HEK293T (cell line): Measurements from ENCODE around the gene ERI3.

Experiments used
- ARNT ChIP-seq: fragments of 450-650 bp; IDR thresholded peaks from 2 replicates; pipeline ENCODE4 v1.6.1; 2017; ENCODE audit warnings: mild to moderate bottlenecking
- BHLHE40 ChIP-seq: fragments of 450-650 bp; IDR thresholded peaks from 2 replicates; pipeline ENCODE4 v1.6.1; 2016; ENCODE audit warnings: mild to moderate bottlenecking, moderate library complexity, borderline replicate concordance
- CTBP1 ChIP-seq: fragments of 450-650 bp; IDR thresholded peaks from 2 replicates; pipeline ENCODE4 v1.6.1; 2016; ENCODE audit warnings: borderline replicate concordance
- ELF4 ChIP-seq: fragments of 450-650 bp; IDR thresholded peaks from 2 replicates; pipeline ENCODE4 v1.6.1; 2017; ENCODE audit warnings: antibody characterized with exemption
- FOXA1 ChIP-seq: fragments of 450-650 bp; IDR thresholded peaks from 2 replicates; pipeline ENCODE4 v1.6.1; 2016; ENCODE audit warnings: mild to moderate bottlenecking
- FOXK2 ChIP-seq: fragments of 450-650 bp; IDR thresholded peaks from 2 replicates; pipeline ENCODE4 v1.6.1; 2016; ENCODE audit warnings: mild to moderate bottlenecking
- FOXM1 ChIP-seq: fragments of 450-650 bp; IDR thresholded peaks from 2 replicates; pipeline ENCODE4 v1.6.1; 2017; ENCODE audit warnings: mild to moderate bottlenecking, borderline replicate concordance
- HDGF ChIP-seq: fragments of 450-650 bp; IDR thresholded peaks from 2 replicates; pipeline ENCODE4 v1.6.1; 2017; ENCODE audit warnings: antibody characterized with exemption, borderline replicate concordance
- LEF1 ChIP-seq: fragments of 450-650 bp; IDR thresholded peaks from 2 replicates; pipeline ENCODE4 v1.6.1; 2017; ENCODE audit warnings: mild to moderate bottlenecking, borderline replicate concordance
- NFRKB ChIP-seq: fragments of 450-650 bp; IDR thresholded peaks from 2 replicates; pipeline ENCODE4 v1.6.1; 2016; ENCODE audit warnings: mild to moderate bottlenecking, moderate library complexity
- PKNOX1 ChIP-seq: fragments of 450-650 bp; IDR thresholded peaks from 2 replicates; pipeline ENCODE4 v1.6.1; 2016
- SP1 ChIP-seq: fragments of 450-650 bp; IDR thresholded peaks from 2 replicates; pipeline ENCODE4 v1.6.1; 2017
- SUZ12 ChIP-seq: fragments of 450-650 bp; IDR thresholded peaks from 2 replicates; pipeline ENCODE4 v1.6.1; 2016; ENCODE audit warnings: mild to moderate bottlenecking
- TARDBP ChIP-seq: fragments of 450-650 bp; IDR thresholded peaks from 2 replicates; pipeline ENCODE4 v1.6.1; 2016

DNA sequence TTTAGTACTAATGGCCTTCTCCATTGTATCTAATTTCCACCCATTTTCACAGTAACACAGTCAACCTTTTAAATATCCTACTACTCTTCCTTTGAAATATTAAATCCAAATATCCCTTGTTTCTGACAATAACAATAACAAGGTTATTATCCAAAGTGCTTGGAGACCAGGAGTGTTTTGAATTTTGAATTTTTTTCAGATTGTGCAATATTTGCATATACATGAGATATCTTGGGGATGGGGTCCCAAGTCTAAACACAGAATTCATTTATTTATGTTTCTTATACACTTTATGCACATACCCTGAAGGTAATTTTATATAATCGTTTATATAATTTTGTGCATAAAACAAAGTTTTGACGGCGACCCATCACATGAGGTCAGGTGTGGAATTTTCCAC is 124.3 kb downstream of the ERI3 start:
- no peak for TF ChIP-seq ELF4
- TF ChIP-seq SUZ12, result no peak
- no peak for TF ChIP-seq LEF1
- no peak for TF ChIP-seq SP1
- TF ChIP-seq FOXK2, result no peak
- TF ChIP-seq BHLHE40, result no peak
- TF ChIP-seq TARDBP, result no peak
- no peak for TF ChIP-seq FOXA1
- TF ChIP-seq HDGF, result no peak
- TF ChIP-seq PKNOX1, result no peak
- TF ChIP-seq CTBP1, result no peak
- TF ChIP-seq NFRKB, result no peak
- TF ChIP-seq FOXM1, result no peak
- TF ChIP-seq ARNT, result no peak
